Astrocyte of the cerebellum (primary cell): Measurements from ENCODE around the gene UBE2U.

ENCODE experiments used
- DNase-seq: peaks from one replicate; pipeline ENCODE4 v3.0.0-alpha.2; 2011; ENCODE audit warnings: low read depth
- H3K4me3 ChIP-seq: 2 replicates; pipeline ENCODE4 v1.5.1; 2011; ENCODE audit warnings: mild to moderate bottlenecking, low read depth, low read length, moderate library complexity
- in situ Hi-C: cut with HindIII; loops from 2 replicates; pipeline ENCODE4 v1.10.0; 2017; ENCODE audit warnings: low sequenced_read_pairs
- TF ChIP-seq, protein P1 (sequence below): IDR thresholded peaks from 2 replicates; pipeline ENCODE4 v1.5.1; 2012; ENCODE audit warnings: low read length, low read depth, moderate library complexity, mild to moderate bottlenecking; ENCODE audit errors: missing control alignments

Gene UBE2U

GRCh38 chr1:64302194-64302593 lies 98.8 kb downstream of the UBE2U start:
- TF ChIP-seq, protein P1, sequence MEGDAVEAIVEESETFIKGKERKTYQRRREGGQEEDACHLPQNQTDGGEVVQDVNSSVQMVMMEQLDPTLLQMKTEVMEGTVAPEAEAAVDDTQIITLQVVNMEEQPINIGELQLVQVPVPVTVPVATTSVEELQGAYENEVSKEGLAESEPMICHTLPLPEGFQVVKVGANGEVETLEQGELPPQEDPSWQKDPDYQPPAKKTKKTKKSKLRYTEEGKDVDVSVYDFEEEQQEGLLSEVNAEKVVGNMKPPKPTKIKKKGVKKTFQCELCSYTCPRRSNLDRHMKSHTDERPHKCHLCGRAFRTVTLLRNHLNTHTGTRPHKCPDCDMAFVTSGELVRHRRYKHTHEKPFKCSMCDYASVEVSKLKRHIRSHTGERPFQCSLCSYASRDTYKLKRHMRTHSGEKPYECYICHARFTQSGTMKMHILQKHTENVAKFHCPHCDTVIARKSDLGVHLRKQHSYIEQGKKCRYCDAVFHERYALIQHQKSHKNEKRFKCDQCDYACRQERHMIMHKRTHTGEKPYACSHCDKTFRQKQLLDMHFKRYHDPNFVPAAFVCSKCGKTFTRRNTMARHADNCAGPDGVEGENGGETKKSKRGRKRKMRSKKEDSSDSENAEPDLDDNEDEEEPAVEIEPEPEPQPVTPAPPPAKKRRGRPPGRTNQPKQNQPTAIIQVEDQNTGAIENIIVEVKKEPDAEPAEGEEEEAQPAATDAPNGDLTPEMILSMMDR: no peak
- no peak overlapping the region for H3K4me3 ChIP-seq
- in situ Hi-C loops: no loop called here
- no peak for DNase-seq

GRCh38 chr1:64302971-64303370 lies 99.5 kb downstream of the UBE2U start:
- no peak overlapping the region for H3K4me3 ChIP-seq
- TF ChIP-seq, protein P1: no peak
- DNase-seq: no peak
- in situ Hi-C loops: no loop called here

DNA sequence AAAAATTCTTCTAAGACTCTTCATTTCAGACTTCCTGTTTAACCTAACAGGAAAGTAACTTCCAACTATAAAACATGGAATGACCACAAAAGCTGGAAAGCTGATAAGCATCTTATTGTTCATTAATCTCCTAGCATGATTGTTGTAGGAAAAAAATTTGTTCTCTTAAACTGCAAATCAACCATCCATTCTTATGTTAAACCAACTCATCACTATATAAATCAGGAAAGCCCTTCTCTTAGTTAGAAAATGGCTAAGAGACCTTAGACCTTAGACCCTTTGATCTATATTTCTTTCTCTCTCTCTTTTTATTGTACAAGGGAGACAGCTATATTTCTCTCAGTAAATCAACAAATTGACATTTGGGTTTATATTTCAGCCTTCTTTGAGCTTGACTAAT lies 101.4 kb downstream of the UBE2U start:
- in situ Hi-C loops: no loop called here
- TF ChIP-seq, protein P1: no peak
- DNase-seq: no peak
- no peak overlapping the region for H3K4me3 ChIP-seq

- in situ Hi-C loops: no loop called here
- H3K4me3 ChIP-seq: no peak overlapping the region
- TF ChIP-seq, protein P1: no peak
- DNase-seq: no peak
Observed at GRCh38 chr1:64308866-64309265, 105.4 kb downstream of the UBE2U start.

DNA sequence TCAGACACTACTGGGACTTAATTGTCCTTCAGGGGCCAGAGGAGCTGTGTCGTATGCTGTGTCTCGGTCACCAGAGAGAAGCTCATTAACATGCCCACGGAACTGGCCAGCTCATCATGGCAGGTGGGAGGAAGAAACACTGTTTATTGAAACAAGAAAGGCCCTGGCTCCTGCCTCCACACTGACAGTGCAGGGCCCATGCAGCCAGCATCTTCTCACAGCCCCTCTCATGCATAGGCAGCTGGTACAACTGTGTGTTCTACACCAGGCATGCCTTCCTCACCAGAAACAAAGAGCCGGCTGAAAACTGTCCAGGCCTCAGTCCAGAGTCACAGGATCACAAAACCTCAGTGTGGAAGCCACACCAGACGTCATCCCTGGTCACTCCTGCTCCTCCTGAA lies 106.0 kb downstream of the UBE2U start:
- DNase-seq: no peak
- in situ Hi-C loops: no loop called here
- TF ChIP-seq, protein P1: no peak

DNA sequence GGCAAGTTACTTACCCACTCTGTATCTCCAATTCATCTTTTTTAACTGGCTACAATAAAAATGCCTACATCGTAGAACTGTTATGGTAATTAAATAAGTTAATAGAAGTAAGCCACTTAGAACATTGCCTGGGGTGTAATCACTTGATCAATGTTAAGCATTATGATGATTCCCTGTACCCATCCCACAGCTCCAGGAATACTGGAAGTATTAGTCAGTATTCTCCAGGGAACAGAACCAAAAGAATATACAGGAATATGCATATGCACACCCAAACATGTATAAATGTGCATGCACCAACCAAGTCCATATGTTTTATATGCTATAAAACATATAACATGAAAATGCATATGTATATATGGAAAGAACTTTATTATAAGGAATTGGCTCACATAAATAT lies 107.3 kb downstream of the UBE2U start:
- no peak for DNase-seq
- in situ Hi-C loops: no loop called here
- TF ChIP-seq, protein P1: no peak
- no peak overlapping the region for H3K4me3 ChIP-seq

More for the DNA sequence above, 106.0 kb downstream of the UBE2U start:
- H3K4me3 ChIP-seq: no peak overlapping the region

- H3K4me3 ChIP-seq: no peak overlapping the region
- DNase-seq: no peak
- in situ Hi-C loops: no loop called here
- TF ChIP-seq, protein P1: no peak
Observed at GRCh38 chr1:64312431-64312830, 109.0 kb downstream of the UBE2U start.
